ENCODE results near the gene EHMT2. TPM values are rescaled to one million over a fixed set of nuclear protein-coding genes. Genes with fewer than 3 reads are reported as not detected.

Gene EHMT2
- total and polyA plus RNA-seq, 2 of the 4 experiments (the other 2 are of a cell fraction): 38.0 to 51.2 TPM

DNA sequence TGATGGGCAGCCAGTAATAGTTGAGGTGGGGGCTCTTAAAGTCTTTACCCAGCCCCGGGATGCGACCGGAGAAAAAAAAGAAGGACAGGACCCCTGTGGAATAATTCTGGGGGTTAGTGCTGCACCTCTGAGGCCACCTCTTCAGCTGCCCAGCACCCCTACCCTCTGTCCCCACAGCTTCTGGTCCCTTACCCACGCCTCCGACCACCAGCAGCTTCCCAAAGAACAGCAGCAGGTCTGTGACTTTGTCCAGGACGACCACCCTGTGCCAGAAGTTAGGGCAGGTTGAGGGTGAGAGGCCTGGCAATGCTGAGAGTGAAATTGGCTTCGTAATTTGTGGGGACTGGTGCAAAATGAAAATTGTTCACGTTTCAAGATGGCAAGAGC, 32.7 kb downstream of the EHMT2 start:
- Histone ChIP-seq H3K4me3 (ENCODE audit: insufficient read depth, low read depth, low read length) (no peak overlapping the region), H2BK120ac (ENCODE audit: low read depth, low read length) (no peak overlapping the region), H2AK9ac (replicated peaks; ENCODE audit: low read depth, low read length, poor library complexity) (peak overlapping the region; percentile 83), H3K79me1 (ENCODE audit: low read depth in 1 of 2, low read length in 2 of 2) (peaks cover 7 to 20% of the 10 kb centered on the region in 2 experiments; a peak in 2 of 4 replicates), H3K23ac (ENCODE audit: low read depth, low read length) (no peak overlapping the region), H2AK5ac (ENCODE audit: low read depth, low read length) (no peak overlapping the region), H3K27me3 (ENCODE audit: control insufficient read depth, insufficient read depth, low read length) (no peaks in the 10 kb centered on the region), H4K20me1 (ENCODE audit: insufficient read depth, low read length) (no peaks in the 10 kb centered on the region), H2BK20ac (ENCODE audit: low read depth, low read length) (no peak overlapping the region), H4K5ac (ENCODE audit: low read depth, low read length) (no peak overlapping the region), H3K4me1 (ENCODE audit: control insufficient read depth, insufficient read depth, low read length) (peaks cover 4% of the 10 kb centered on the region), H3K56ac (ENCODE audit: extremely low read depth, insufficient read depth, low read length) (no peak overlapping the region), H3K14ac (replicated peaks; ENCODE audit: low read depth, low read length) (no peak overlapping the region), H2BK15ac (ENCODE audit: low read depth, low read length) (no peak overlapping the region), H3K36me3 (ENCODE audit: control insufficient read depth, insufficient read depth, low read length) (peaks cover 11% of the 10 kb centered on the region; the same call in 1 of the 2 replicates), H3K18ac (ENCODE audit: low read depth, low read length) (no peak overlapping the region), H3K9ac (ENCODE audit: low read depth, low read length) (no peak overlapping the region), H2AFZ (replicated peaks; ENCODE audit: low read length, poor library complexity) (peak overlapping the region; percentile 34), H2BK5ac (ENCODE audit: low read depth, low read length, poor library complexity, severe bottlenecking) (no peak overlapping the region), H3K27ac (ENCODE audit: insufficient read depth, low read length) (no peak overlapping the region), H4K91ac (ENCODE audit: insufficient read depth, low read depth, low read length) (no peak overlapping the region), H3K4me2 (ENCODE audit: low read depth, low read length) (no peak overlapping the region), H3K4ac (ENCODE audit: low read depth, low read length) (no peak overlapping the region), H3K9me3 (ENCODE audit: control insufficient read depth, insufficient read depth, low read length) (no peaks in the 10 kb centered on the region), H3K9me1 (ENCODE audit: insufficient read depth, low read length) (no peaks in the 10 kb centered on the region), H4K8ac (ENCODE audit: low read depth in 2 of 2, low read length in 2 of 2) (no peak overlapping the region)
- in situ Hi-C loops (cut with MboI; ENCODE audit: low sequenced_read_pairs) (no loop called here), dilution Hi-C loops (cut with HindIII; ENCODE audit: low sequenced_read_pairs, unreplicated experiment) (no loop called here), intact Hi-C loops (cut with micrococcal nuclease) (no loop called here)
- DNase-seq (no peak), ATAC-seq (ENCODE audit: low read depth) (no peak)
- BruUV-seq (replicated peaks): no TSS peak
- WGBS, 2 experiments (ENCODE audit: extremely low coverage in 2 of 2, insufficient read length in 1 of 2): 74% methylated on average over 3 of the region's 8 CpGs; no CpG with 5 or more reads in 1 of the 2 experiments
- ChIA-PET CTCF (no interaction called here), POLR2A (ENCODE audit: unreplicated experiment) (no interaction called here)
- TF ChIP-seq RCOR1 (IDR thresholded peaks at IDR 0.05; ENCODE audit: insufficient replicate concordance, low read length): no peak
- no peak for TF ChIP-seq RFX5 (IDR thresholded peaks at IDR 0.05; ENCODE audit: low read depth, low read length)
- no peak for TF ChIP-seq MXI1 (IDR thresholded peaks at IDR 0.05; ENCODE audit: borderline replicate concordance, low read depth, low read length)
- TF ChIP-seq RAD21 (IDR thresholded peaks at IDR 0.05; ENCODE audit: low read length): no peak
- TF ChIP-seq SMC3 (IDR thresholded peaks at IDR 0.05; ENCODE audit: low read depth, low read length): no peak
- no peak for TF ChIP-seq POLR2A (IDR thresholded peaks at IDR 0.05; ENCODE audit: low read depth, low read length)
- TF ChIP-seq CHD1 (IDR thresholded peaks at IDR 0.05; ENCODE audit: low read depth, low read length): no peak
- TF ChIP-seq, protein P1, sequence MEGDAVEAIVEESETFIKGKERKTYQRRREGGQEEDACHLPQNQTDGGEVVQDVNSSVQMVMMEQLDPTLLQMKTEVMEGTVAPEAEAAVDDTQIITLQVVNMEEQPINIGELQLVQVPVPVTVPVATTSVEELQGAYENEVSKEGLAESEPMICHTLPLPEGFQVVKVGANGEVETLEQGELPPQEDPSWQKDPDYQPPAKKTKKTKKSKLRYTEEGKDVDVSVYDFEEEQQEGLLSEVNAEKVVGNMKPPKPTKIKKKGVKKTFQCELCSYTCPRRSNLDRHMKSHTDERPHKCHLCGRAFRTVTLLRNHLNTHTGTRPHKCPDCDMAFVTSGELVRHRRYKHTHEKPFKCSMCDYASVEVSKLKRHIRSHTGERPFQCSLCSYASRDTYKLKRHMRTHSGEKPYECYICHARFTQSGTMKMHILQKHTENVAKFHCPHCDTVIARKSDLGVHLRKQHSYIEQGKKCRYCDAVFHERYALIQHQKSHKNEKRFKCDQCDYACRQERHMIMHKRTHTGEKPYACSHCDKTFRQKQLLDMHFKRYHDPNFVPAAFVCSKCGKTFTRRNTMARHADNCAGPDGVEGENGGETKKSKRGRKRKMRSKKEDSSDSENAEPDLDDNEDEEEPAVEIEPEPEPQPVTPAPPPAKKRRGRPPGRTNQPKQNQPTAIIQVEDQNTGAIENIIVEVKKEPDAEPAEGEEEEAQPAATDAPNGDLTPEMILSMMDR (conservative IDR thresholded peaks at IDR 0.05; ENCODE audit: low read depth, low read length): no peak
- no peak for TF ChIP-seq FOS (IDR thresholded peaks at IDR 0.05; ENCODE audit: low read depth, low read length)
- TF ChIP-seq, protein P2, sequence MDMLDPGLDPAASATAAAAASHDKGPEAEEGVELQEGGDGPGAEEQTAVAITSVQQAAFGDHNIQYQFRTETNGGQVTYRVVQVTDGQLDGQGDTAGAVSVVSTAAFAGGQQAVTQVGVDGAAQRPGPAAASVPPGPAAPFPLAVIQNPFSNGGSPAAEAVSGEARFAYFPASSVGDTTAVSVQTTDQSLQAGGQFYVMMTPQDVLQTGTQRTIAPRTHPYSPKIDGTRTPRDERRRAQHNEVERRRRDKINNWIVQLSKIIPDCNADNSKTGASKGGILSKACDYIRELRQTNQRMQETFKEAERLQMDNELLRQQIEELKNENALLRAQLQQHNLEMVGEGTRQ (IDR thresholded peaks at IDR 0.05; ENCODE audit: low read depth, low read length): no peak
- no peak for TF ChIP-seq BHLHE40 (IDR thresholded peaks at IDR 0.05; ENCODE audit: low read depth, low read length)
- no peak for TF ChIP-seq CEBPB (IDR thresholded peaks at IDR 0.05; ENCODE audit: low read depth, low read length)
- TF ChIP-seq, protein P3, sequence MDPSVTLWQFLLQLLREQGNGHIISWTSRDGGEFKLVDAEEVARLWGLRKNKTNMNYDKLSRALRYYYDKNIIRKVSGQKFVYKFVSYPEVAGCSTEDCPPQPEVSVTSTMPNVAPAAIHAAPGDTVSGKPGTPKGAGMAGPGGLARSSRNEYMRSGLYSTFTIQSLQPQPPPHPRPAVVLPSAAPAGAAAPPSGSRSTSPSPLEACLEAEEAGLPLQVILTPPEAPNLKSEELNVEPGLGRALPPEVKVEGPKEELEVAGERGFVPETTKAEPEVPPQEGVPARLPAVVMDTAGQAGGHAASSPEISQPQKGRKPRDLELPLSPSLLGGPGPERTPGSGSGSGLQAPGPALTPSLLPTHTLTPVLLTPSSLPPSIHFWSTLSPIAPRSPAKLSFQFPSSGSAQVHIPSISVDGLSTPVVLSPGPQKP (IDR thresholded peaks at IDR 0.05; ENCODE audit: borderline replicate concordance, low read depth, low read length): no peak
- TF ChIP-seq MAFK (IDR thresholded peaks at IDR 0.05; ENCODE audit: low read depth, low read length): no peak
- TF ChIP-seq NFE2L2 (IDR thresholded peaks at IDR 0.05; ENCODE audit: low read depth, low read length): no peak
- no peak for TF ChIP-seq MAZ (IDR thresholded peaks at IDR 0.05; ENCODE audit: borderline replicate concordance, low read depth, low read length)
